NCI-H1417 (cell line): ENCODE data around the gene CCT6B.
"Not testable (repeated sequence)": the region's sequence is repeated elsewhere in the genome, so short reads cannot be mapped to it uniquely, and the experiment has no call there.

Experiments
- DNase-seq, 3 experiments: peaks; one replicate each; lab custom pipeline; 2025; lab: John Stamatoyannopoulos, UW

CCT6B gene

DNA sequence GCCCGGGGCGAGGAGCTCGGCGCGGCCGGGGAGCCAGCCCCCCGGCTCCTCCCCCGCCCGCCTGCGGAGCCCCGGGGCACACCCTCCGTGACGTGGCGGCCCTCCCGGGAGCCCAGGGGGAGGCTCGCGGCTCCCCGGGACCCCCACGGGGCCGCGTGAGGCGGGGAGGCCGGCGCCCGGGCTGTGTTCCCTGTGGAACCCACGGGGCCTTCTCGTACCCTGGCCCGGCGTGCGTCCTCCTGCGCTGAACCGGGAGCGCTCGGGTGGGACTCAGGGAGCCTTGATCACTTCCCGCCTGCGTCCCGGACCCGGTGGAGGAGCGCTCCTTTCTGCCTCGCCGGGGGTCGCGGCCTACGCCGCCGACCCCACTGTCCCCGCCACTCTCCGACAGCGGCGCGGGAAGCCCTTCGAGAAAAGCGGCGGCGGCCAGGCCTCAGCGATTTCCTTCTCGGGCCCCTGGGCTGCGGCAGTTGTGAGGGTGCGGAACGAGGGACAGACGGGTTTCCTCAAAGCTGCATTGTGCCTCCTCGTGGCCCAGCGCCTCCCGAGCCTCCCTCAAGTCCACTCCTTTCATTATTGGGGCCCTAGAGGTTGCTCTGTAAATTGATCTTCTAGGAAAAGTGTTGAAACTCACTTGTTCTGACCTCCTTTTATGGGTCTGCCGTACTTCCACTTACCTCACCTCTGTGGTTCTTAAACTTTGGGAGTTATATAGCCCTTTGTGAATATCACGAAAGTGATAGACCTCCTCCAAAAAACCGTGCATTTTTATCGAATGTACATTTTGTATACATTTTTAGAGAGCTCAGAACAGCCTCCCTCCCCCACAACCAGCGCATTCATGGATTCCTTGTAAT lies 19.6 kb upstream of the CCT6B start:
- DNase-seq = peak; percentile 80 to 91 (median 83)

DNA sequence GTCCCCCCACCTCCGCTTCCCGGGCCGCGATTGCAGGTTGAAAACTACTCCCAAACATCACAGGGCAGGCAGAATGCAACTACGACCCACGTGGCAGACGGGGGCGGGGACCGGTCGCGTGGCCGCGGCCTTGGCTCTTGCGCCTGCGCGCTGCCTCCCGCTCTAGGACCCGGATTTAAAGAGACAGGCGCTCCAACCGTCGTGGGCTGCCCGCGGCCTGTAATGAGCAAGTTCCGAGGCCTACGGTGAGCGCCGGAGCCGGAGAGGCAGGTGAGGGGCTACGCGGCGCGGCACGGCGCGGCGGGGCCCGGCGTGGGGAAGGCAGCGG lies 19.1 kb upstream of the CCT6B start, which contains the start of gene LIG3:
Gene LIG3, plus strand, starts transcription at position 160 of the 328 bp plus-strand sequence. CDS start 2,494 bp downstream, outside the sequence.
- peak; percentile 92 to 97 (median 92) for DNase-seq

DNA sequence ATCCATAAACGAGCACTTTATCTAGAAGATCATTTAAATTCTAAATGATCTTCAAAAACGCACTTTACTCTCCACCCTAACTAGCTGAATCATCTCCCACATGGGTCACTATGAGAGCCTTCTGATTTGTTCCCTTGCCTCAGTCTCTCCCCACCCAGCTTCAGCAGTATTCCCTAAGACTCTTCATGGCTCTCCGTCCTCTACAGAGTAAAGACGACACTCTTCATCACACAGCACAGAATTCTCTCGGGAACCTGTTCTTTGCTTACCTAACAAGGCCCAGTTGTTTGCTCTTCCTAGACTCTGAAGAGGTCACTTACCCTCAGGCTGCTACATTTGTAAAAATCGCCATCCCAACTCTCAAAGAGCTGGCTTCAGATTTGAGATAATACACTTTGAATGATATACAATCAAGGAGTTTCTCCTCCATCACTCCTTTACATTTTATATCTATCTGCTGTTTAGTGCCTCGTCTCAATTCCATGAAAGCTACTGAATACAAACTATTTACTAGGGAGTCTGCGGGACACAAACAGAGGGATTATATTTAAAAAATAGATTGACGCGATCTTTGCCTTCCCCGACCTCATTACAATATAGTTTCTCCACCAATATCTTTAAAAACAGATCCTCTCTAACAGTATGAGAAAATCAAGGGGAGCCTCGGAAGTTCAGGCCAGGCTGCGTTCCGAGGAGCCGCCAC lies 18.5 kb upstream of the CCT6B start:
- peak in 2 of 3 experiments; percentile 19 to 64 for DNase-seq

DNA sequence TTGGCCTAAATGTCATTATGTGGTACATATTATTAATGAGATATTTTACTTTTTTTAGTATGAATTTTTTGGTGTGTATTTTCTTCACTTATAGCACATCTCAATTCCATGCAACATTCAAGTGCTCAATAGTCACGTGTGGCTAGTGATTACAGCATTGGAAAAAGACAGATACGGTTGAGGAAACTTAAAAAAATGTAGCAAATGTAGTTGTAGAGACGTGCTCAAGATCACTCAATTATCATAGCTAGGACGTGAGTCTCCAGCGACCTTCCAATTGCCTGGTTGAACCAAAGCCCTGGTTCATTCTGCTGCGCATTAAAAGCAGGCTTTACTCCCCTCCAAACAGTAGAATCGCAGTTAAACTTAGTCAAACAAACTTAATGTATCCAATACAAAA lies 17.9 kb upstream of the CCT6B start:
- no peak for DNase-seq

DNA sequence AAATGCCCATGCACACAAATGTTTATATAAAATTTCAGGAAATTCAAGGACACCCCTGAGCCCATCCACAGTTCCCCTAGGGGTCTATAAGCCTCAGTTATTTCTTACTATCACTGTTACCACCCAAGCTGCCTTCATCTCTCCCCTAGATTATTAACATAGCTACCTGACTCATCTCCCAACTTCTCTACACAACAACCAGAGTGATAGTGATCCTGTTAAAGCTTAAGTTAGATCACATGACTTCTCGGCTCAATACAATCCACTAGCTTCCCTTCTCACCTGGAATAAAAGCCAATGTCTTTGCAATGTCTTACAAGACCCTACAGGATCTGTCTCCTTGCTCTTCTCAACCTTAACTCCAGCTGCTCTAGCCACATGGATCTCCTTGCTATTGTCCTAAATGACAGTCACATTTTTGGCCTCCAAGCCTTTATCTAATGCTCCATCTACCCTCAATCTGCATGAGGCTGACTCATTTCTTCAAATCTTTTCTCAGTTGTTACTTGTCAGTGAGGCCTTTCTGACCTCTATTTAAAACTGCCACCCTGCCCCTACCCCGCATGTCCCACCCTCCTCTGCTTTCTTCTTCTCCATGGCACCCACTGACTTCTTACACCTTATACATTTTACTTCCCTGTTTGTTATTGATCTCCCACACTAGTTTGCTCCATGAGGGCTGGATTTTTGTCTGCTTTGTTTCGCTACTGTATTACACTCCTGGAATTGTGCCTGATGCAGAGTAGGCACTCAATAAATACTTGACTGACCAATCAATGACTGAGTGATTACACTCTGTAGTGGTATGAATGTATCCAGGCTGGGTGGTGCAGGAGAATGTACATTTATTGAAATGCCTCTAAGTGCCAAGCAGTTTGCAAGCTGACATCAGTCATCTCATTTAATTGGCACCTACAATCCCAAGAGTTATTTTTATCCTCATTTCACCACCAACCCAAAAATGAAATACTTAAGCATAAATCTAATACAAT lies 13.8 kb upstream of the CCT6B start:
- DNase-seq = no peak

DNA sequence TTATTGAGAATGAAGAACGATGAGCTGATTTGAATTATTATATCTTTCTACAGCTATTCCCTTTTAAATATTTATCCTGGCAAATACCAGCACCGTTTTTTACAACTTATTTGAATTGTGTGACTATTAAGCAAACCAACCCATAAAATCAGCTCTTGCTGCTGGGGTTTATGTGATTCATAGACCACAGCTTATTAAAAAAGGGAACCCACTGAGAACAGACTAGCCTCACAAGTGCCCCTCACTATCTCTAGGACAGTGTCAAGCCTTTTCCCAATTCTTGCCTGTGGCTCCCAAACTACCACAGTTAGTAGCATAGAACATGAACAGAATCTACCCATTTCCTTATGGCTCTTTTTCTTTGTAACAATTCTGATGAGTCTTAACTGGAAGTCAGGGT lies 12.9 kb upstream of the CCT6B start:
- DNase-seq = no peak

DNA sequence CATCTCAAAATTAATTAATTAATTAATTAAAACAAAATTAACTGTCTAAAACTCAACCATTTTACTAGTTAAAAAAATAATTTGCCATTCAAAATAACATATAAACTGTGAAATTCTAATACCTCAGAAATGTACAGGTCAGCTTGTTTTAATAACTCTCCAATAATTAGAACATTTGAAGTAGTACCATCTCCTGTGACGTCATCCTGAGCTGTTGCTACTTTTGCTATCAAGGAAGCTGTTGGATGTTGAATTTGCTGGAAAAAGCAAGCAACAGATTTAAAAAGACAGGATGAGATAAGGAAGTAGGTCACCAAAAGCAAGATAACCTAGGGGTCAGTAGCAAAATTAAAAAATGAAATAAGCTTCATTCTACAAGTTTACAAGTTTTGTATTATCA lies 2.8 kb downstream of the CCT6B start:
- no peak for DNase-seq

DNA sequence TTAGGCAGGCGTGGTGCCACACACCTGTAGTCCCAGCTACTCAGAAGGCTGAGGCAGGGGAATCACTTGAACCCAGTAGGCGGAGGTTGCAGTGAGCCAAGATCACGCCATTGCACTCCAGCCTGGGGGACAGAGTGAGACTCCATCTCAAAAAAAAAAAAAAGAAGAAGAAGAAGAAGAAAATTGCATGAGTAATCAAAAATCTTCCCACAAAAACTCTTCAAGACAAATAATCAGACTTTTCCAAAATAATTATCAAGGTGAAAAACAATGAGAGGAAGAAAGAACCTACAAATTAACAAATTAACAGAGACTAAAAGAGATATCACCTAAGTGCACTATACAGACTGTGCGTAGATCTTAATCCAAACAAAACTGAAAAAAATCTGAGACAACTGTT lies 10.5 kb downstream of the CCT6B start:
- DNase-seq = not testable (repeated sequence)

DNA sequence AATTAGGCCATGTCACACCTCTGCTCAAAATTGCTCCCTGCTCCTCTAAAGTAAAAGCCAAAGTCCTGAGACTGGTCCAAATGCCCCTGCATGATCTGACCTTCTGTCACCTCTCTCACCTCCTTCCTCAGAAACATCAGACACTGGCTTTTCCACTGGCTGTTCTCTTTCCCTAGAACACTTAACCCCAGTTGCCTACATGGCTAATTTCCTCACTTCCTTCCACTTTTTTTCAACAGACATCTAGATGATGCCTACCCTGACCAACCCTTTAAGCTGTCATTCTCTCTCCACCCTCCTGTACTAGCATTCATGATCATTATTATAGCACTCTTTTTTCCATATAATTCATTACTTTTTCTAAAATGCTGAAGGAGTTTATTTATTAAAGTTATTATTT lies 31.0 kb downstream of the CCT6B start:
- DNase-seq = no peak

DNA sequence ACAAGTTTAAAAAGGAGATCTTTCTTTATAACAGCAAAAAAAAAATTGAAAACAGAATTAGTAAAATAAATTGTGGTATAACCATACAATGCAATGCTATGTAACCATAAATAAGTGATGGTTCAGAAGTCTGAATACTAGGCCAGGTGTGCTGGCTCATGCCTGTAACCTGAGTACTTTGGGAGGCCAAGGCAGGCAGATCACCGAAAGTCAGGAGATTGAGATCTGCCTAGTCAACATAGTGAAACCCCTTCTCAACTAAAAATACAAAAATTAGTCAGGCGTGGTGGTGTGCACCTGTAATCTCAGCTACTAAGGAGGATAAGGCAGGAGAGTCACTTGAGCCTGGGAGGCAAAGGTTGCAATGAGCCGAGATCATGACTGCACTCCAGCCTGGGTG lies 34.6 kb downstream of the CCT6B start:
- no peak for DNase-seq

DNA sequence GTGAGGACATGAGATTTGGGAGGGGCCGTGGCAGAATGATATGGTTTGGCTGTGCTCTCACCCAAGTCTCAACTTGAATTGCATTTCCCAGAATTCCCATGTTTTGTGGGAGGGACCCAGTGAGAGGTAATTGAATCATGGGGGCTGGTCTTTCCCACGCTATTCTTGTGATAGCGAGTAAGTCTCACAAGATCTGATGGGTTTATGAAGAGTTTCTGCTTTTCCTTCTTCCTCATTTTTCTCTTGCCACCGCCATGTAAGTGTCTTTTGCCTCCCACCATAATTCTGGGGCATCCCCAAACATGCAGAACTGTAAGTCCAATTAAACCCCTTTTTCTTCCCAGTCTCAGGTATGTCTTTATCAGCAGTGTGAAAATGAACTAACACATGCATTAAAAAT lies 40.6 kb downstream of the CCT6B start:
- DNase-seq = no peak

DNA sequence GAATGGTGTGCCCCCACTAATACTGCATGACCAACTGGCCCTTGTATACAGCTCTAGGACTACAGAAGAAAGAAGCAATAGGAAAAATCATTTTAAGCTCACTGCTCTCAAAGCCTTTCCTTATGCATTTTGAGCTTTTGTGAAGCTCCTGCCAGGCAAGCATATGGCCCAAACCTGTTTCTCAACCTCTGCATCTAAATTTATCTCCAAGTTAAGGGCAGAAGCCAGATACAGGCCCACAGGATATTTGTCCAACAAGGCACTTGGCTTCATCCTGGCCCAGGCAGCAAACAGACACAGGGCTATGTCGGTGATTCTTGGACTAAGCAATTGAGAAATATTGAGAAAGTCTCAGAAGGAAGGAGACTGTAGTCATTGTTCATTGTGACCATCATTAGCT lies 43.9 kb downstream of the CCT6B start:
- no peak for DNase-seq

DNA sequence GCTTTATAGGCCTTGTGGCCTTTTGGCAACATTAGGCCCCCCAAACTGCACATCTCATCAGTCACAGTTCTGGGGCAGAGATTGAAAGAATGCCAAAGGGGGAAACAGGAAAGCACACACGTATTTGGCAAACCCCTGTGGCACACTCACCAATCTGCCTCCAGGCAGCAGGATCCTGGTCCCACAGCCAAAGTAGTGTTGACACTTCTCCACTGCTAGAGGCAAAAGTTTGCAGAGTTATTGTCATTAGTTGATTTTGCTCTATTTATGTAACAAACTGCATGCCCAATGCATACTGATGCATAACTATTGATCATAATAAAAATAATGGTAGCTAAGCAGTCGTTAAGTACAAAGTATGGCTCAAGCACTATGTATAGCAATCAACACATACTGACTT lies 45.1 kb downstream of the CCT6B start:
- no peak for DNase-seq

DNA sequence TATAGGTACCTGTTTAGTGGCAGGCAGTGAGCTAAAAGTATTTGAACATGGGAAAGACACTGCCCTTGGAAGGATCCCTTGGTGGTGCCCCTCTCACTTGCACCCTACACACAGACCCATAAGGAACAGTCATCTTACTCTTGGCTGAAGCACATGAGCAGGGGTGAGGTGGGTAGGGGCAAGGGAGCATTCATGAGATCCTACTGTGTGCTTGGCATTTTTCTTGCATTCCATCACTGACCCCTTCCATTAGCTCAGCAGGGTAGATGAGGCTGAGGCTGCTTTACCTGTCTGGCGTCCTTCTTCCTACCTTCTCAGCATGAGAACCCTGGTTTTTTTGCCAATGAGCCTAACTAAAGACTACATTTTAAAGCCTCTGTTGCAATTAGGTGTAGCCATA lies 48.3 kb downstream of the CCT6B start:
- no peak for DNase-seq

DNA sequence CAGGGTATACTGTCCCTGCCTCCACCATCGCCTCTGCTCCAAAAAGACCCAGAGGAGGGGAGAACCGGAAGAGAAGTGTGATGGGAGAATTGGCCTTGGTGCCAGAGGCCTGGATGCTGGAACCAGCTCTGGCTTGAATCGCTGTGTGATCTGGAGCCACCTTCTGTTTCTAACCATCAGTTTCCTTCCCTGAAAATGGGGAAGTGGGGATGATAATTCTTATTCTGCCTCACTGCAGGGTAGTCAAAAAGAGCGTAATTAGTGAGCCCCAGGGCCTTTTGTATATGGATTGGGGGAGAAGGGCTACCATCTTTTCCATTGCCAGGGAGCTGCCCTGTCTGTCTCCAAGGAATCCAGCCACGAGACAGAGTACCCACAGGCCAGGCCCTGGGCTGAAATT lies 52.2 kb downstream of the CCT6B start:
- DNase-seq = no peak

DNA sequence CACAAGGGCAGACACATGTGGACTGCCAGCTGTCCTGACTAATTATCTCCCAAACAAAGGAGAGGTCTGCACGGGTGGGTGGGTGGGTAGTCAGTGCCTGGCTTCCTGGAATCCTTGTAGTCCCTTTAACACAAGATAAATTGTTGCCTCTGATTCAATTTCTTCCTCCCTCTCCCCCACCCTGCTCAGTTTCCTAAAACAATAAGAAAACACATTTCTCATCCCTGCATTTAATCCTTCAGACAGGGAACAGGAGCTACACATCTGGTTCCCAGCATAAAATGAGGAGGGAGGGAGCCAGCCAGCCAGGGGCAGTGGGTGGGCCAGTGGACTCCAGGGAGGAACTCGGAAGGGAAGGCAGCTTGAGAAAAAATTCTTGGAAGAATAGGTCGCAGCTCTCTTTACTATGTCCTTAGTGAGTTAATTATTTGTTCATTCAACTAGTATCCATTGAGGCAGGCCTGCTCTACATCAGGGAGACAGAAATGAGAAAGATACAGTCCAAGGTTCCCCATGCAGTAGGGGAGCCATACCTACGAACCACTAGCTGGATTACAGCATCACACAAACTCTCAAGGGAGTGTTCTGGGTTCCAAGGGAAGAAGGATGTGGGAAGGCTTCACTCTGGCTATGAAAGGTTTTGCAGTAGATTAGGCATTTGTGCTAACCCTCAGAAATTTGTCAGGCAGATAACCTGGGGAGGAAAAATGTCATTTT lies 58.3 kb downstream of the CCT6B start:
- peak in 1 of 3 experiments; percentile 6 for DNase-seq

DNA sequence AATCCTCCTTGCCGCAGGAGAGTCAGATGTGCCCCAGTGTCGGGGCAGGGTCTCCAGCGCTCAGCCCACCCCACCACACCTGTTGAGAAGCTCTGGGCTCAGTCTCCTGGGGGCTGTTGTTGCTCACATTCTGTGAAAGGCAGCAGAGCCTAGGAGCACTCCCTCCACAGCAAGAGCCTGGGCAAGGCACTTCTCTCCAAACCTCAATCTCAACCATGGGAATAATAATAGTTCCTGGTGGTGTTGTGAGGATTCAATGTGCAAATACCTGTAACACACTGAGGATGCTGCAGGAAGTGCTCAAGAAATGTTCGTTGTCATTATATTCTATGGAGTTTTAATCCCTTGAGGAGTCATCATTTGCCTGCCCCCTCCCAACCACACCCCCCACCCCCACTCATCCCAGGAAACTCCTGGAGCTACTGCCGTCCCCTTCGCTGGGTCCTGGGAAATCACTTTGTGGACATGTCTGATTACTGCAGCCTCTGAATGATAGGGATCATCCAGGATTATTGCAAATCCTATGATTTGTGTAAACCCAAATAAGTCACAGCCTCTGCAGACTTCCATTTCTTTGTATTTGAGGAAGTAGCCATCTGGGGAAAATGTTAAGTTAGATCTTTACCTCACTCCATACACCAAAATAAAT lies 61.5 kb downstream of the CCT6B start:
- DNase-seq = no peak

DNA sequence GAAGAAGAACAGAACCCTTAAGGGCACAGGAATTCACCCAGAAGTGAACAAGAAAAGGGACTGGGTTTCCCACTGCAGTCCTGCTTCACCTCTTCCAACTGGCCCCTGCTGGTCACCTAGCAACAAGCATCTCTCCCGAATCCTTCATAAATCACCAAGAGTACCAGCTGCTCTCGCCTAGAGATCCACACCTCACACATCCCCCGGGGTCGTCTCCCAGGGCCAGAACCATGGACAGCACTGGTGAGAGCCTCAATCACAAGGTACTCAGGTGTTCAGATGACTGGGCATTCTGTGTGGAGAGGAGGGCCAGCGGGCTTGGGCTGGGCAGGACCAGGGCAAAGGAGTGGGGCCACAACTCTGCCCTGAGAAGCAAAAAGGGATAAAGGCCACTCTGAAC lies 65.9 kb downstream of the CCT6B start:
- peak in 2 of 3 experiments; percentile 51 to 85 for DNase-seq

DNA sequence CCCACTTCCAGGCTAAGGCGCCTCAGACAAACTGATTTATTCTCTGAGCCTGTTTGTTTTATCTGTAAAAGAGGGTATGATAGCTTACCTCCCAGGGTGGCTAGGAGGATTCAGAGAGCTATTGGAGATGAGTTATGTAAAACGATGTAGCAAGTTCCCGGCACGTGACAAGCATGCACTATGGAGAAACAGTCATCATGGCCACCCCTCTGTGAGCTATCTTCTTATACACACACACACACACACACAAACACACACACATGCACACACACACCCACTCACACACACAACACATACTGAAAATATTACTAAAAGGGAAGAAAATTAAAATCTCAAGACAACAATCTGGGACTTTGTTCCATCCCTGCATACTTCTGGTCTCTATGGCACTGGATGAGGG lies 66.3 kb downstream of the CCT6B start:
- no peak for DNase-seq

DNA sequence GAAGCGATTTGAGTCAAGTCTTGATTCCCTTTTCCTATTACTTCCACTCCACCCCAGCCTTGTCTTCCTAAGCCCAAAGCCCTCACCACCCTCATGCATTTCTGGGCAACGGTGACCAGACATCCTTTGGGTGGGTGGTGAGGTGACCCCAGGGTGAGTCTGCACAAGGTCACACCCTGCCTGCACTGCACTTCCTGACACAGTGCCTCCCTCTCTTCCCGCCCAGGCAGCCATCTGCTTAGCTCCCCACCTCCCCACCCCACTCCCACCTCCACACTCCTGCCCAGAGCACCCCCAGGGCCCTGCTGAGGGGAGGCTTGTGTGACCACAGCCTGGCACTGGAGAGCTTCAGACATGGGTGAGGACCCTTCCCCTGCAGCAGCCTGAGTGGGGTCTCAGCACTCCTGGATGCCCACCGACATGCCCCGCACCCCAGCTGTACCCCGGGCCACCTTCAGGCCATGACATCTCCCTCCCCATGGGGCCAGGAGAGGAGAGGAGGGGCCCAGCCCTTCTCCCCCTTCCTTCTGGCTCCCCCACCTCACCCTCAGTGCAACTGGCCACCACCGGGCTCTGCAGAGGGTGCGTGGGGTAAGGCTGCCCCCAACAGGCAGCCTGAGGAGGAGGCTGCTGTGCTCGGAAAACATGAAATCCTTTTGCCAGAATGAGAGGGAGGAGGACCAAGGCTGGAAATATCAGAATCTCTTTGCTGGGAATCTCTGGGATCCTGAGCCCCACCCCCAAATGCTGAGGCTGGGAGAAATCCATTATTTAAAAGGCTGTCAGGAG lies 68.6 kb downstream of the CCT6B start:
- peak; percentile 10 to 62 (median 12) for DNase-seq
